A204.1 (cell line): ENCODE measurements around the gene AKAP13.
"Not testable (repeated sequence)": the region's sequence is repeated elsewhere in the genome, so short reads cannot be mapped to it uniquely, and the experiment has no call there.

Experiments used
- FAIRE-seq: peaks from 2 replicates; lab custom pipeline; 2012; peaks lifted over from hg19 to GRCh38; lab: Jason Lieb, UNC

AKAP13 gene

GRCh38 chr15:85479071-85479647, 98.8 kb downstream of the AKAP13 start:
- FAIRE-seq: no peak

- FAIRE-seq: no peak
These were observed 100.5 kb downstream of the AKAP13 start for GRCh38 chr15:85480923-85481322.

- FAIRE-seq: not testable (repeated sequence)
These were observed 101.1 kb downstream of the AKAP13 start for GRCh38 chr15:85481543-85481942.

GRCh38 chr15:85482894-85483293, 102.5 kb downstream of the AKAP13 start:
- no peak for FAIRE-seq

- not testable (repeated sequence) for FAIRE-seq
These were observed 103.6 kb downstream of the AKAP13 start for GRCh38 chr15:85483955-85484354.

GRCh38 chr15:85484923-85485322, 104.5 kb downstream of the AKAP13 start:
- not testable (repeated sequence) for FAIRE-seq

- peak; percentile 52 for FAIRE-seq
These were observed 105.7 kb downstream of the AKAP13 start for GRCh38 chr15:85485956-85486567.

- not testable (repeated sequence) for FAIRE-seq
These were observed 107.4 kb downstream of the AKAP13 start for GRCh38 chr15:85487796-85488195.

- no peak for FAIRE-seq
These were observed 108.6 kb downstream of the AKAP13 start for GRCh38 chr15:85488997-85489396.

GRCh38 chr15:85489773-85490493, 109.5 kb downstream of the AKAP13 start:
- FAIRE-seq: no peak

- FAIRE-seq: no peak
These were observed 110.5 kb downstream of the AKAP13 start for GRCh38 chr15:85490856-85491255.

- FAIRE-seq: no peak
These were observed 111.3 kb downstream of the AKAP13 start for GRCh38 chr15:85491691-85492090.

GRCh38 chr15:85492406-85492805, 112.0 kb downstream of the AKAP13 start:
- FAIRE-seq: no peak

GRCh38 chr15:85493260-85493659, 112.9 kb downstream of the AKAP13 start:
- FAIRE-seq: no peak

GRCh38 chr15:85494048-85494777, 113.8 kb downstream of the AKAP13 start:
- FAIRE-seq: no peak

GRCh38 chr15:85495096-85495495, 114.7 kb downstream of the AKAP13 start:
- no peak for FAIRE-seq

- no peak for FAIRE-seq
These were observed 115.1 kb downstream of the AKAP13 start for GRCh38 chr15:85495544-85495943.

GRCh38 chr15:85496151-85496550, 115.7 kb downstream of the AKAP13 start:
- FAIRE-seq: no peak

- FAIRE-seq: no peak
These were observed 116.3 kb downstream of the AKAP13 start for GRCh38 chr15:85496551-85497171.

GRCh38 chr15:85497172-85497569, 116.8 kb downstream of the AKAP13 start:
- FAIRE-seq: no peak

- no peak for FAIRE-seq
These were observed 118.1 kb downstream of the AKAP13 start for GRCh38 chr15:85498471-85498870.

GRCh38 chr15:85499371-85499887, 119.0 kb downstream of the AKAP13 start:
- no peak for FAIRE-seq
